ENCODE measurements around the gene WWOX.

WWOX gene

GRCh38 chr16:79037521-79038373 is 938.3 kb downstream of the WWOX start:
- no peak for DNase-seq (ENCODE audit: low read depth)
- TF ChIP-seq CTCF (IDR thresholded peaks at IDR 0.05; ENCODE audit: control insufficient read depth, insufficient read depth, low read depth, low read length, missing control alignments) = no peak
- H3K4me3 ChIP-seq (ENCODE audit: control insufficient read depth, low read depth, low read length) = no peak overlapping the region

- no peak for TF ChIP-seq CTCF (IDR thresholded peaks at IDR 0.05; ENCODE audit: control insufficient read depth, insufficient read depth, low read depth, low read length, missing control alignments)
- no peak overlapping the region for H3K4me3 ChIP-seq (ENCODE audit: control insufficient read depth, low read depth, low read length)
- no peak for DNase-seq (ENCODE audit: low read depth)
Measured at GRCh38 chr16:79041206-79041605, 941.8 kb downstream of the WWOX start.

- DNase-seq (ENCODE audit: low read depth) = no peak
- TF ChIP-seq CTCF (IDR thresholded peaks at IDR 0.05; ENCODE audit: control insufficient read depth, insufficient read depth, low read depth, low read length, missing control alignments) = no peak
- H3K4me3 ChIP-seq (ENCODE audit: control insufficient read depth, low read depth, low read length) = no peak overlapping the region
Measured at GRCh38 chr16:79042141-79042540, 942.7 kb downstream of the WWOX start.

GRCh38 chr16:79042886-79043285 is 943.4 kb downstream of the WWOX start:
- no peak for TF ChIP-seq CTCF (IDR thresholded peaks at IDR 0.05; ENCODE audit: control insufficient read depth, insufficient read depth, low read depth, low read length, missing control alignments)
- DNase-seq (ENCODE audit: low read depth) = no peak
- no peak overlapping the region for H3K4me3 ChIP-seq (ENCODE audit: control insufficient read depth, low read depth, low read length)

GRCh38 chr16:79045191-79045590 is 945.7 kb downstream of the WWOX start:
- no peak for TF ChIP-seq CTCF (IDR thresholded peaks at IDR 0.05; ENCODE audit: control insufficient read depth, insufficient read depth, low read depth, low read length, missing control alignments)
- H3K4me3 ChIP-seq (ENCODE audit: control insufficient read depth, low read depth, low read length) = no peak overlapping the region
- no peak for DNase-seq (ENCODE audit: low read depth)

- no peak overlapping the region for H3K4me3 ChIP-seq (ENCODE audit: control insufficient read depth, low read depth, low read length)
- DNase-seq (ENCODE audit: low read depth) = no peak
- no peak for TF ChIP-seq CTCF (IDR thresholded peaks at IDR 0.05; ENCODE audit: control insufficient read depth, insufficient read depth, low read depth, low read length, missing control alignments)
Measured at GRCh38 chr16:79047337-79047736, 947.9 kb downstream of the WWOX start.
